ENCODE results near the gene CDAN1.

CDAN1 gene

GRCh38 chr15:42732095-42732827 is 4.7 kb downstream of the CDAN1 start:
- DNase-seq, result no peak

GRCh38 chr15:42731461-42731860 is 5.5 kb downstream of the CDAN1 start:
- DNase-seq, result no peak

GRCh38 chr15:42730536-42730935 is 6.4 kb downstream of the CDAN1 start:
- no peak for DNase-seq

DNA sequence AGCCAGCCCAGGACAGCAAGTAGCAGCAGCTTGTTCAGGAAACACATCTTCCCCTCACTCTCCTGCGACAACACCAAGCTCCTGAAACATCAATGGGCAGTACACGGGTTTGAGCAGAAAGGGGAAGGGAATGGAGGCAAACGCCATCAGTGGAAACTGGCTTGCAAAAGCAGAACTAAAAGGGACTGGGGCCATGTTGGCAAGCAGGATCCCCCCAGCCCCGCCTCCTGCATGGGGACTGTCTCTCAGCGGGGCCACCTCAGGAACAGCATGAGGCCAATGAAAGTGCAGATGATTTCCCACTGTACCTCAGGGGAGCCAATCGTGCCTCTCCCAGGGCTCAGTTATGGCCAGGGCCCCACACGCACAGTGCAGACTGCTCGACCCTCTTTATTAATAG is 6.8 kb downstream of the CDAN1 start:
- DNase-seq, result no peak

- DNase-seq, result no peak
These were observed 7.5 kb downstream of the CDAN1 start for GRCh38 chr15:42729409-42729808.

DNA sequence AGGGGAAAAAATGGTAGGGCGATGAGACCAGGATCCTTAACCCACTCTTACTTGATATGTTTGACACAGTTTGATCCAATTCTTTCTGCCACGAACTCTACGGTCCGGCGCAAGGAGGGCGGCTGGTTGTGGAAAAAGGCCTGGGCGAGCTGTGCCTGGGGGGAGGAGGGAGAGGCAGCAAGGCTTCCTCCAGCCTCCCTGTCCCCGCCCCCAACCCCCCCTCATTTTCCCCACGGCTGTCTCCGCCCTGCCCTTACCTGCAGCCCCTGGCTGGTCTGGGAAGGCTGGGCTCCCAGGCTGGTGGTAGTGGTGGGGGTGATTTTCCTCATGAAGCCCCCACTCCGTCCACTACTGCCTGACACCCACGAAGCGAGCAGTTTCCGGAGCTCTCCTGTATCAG is 8.0 kb downstream of the CDAN1 start:
- DNase-seq, result no peak

DNA sequence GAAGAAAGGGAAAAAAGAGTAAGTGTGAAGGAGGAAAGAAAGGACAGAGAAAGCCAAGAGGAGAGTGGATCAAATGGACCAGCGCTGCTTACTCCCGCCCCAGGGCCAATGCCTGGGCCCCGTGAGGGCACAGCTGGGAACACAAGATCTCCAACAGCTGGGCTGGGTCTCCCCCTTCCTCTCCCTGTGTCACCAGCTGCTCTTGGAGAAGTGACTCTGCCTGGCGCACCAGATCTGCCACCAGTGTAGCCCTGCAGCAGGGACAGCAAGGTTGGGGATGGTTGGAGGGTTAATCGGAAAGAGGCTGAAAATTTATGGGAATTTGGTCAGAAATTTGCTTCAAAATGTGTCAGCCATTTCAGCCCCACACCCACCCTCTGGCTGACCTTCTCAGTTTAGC is 8.4 kb downstream of the CDAN1 start:
- no peak for DNase-seq

DNA sequence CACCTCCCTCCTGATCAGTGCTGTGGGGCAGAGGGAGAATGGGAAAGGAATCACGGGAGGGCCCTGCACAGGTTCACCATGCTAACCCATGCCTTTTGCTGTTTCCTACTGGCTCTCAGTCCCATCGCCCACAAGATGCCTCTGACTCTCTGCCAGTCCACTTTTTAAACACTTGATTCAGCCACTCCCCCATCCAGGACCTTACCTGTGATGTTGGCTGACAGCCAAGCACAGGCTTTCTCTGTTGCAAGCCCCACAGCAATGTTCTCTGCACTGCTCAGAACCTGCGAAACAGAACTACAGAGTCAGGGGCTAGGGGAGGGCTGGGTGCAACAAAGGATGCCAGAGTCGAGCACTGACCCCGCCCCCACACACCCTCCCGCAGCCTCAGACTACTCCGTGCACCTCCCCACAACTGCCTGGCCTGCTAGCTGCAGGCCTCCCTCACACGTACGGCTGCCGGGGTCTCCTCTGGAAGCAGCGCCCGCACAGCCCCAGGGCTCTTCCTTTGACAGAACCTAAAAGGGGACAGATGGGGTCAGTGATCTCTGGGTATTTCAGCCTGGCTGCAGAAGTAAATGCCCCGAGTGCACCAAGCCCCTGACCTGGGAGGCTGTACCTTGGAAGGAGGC is 9.1 kb downstream of the CDAN1 start:
- no peak for DNase-seq

- no peak for DNase-seq
These were observed 10.8 kb downstream of the CDAN1 start for GRCh38 chr15:42726114-42726513.

- no peak for DNase-seq
These were observed 11.5 kb downstream of the CDAN1 start for GRCh38 chr15:42725331-42725903.

- no peak for DNase-seq
These were observed 12.7 kb downstream of the CDAN1 start for GRCh38 chr15:42724276-42724675.

DNA sequence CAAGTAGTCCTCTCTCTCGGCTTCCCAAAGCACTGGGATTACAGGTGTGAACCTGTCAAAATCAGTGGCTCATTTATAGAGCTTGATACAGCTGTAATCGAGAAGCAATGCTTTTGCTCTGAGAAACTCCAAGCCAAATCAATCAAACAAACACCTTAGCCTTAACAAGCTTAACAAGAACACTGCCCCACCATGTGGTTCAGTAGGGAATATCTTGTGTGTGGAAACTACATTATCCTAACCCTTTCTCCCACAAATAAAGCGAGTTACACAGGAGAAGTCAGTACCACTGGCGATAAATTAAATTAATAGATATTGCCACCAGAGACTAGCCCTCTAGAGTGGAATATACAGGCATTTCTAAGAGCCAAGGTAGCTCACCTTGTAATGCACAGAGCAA is 13.9 kb downstream of the CDAN1 start:
- DNase-seq, result no peak

GRCh38 chr15:42721916-42722315 is 15.0 kb downstream of the CDAN1 start:
- no peak for DNase-seq

- no peak for DNase-seq
These were observed 15.9 kb downstream of the CDAN1 start for GRCh38 chr15:42721016-42721415.

- DNase-seq, result no peak
These were observed 16.9 kb downstream of the CDAN1 start for GRCh38 chr15:42720071-42720470.

DNA sequence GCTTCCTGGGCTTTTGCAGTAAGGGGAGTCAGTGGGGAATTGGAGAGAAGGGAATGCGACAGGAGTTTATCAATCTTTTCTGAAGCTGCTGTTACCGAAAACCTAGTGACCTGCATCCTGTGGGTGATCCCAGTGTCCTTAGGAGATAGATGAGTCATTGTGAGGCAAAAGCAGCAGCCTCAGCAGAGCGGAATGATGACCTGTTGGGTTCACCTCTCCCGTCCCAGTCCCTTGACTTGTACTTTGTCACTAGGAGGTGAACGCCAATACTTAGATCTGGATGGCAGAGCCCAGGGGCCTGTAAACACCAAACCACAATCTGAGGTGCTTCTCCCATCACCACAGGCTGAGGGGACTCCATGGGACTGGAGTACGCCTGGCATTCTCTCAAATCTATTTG is 17.9 kb downstream of the CDAN1 start:
- DNase-seq, result no peak

GRCh38 chr15:42716626-42717025 is 20.3 kb downstream of the CDAN1 start:
- no peak for DNase-seq

DNA sequence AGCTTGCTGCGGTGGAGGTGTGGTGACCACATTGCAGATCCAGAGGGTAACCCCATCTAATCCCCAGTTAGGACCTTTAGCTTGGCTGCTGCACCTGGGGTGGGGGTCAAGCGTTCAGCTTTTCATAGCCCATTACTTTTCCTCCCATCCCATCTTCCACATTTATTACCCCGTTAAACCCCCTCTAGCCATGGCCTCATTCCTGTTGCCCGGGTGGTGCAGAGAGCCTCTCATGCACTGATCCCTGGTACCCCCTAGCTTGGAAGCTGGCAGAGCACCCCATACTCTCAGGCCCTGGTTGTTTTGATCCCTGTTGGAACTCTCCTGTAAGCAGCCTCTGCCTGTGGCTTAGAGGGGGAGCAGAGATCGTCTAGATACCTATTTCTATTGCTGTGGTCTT is 20.8 kb downstream of the CDAN1 start:
- no peak for DNase-seq

DNA sequence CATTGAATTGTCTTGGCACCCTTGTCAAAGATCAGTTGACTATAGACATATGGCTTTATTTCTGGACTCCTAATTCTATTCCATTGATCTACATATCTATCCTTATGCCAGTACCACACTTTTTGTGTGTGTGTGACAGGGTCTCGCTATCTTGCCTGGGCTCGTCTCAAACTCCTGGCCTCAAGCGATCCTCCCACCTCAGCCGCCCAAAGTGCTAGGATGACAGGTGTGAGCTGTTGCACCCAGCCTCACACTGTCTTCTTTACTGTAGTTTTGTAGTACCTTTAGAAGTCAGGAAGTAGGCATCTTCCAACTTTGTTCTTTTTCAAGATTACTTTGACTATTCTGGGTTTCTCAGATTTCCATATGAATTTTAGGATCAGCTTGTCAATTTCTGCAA is 24.3 kb downstream of the CDAN1 start:
- no peak for DNase-seq

GRCh38 chr15:42711746-42712145 is 25.2 kb downstream of the CDAN1 start:
- no peak for DNase-seq

- DNase-seq, result no peak
These were observed 26.3 kb downstream of the CDAN1 start for GRCh38 chr15:42710662-42711061.

GRCh38 chr15:42707873-42708544 is 28.9 kb downstream of the CDAN1 start:
- no peak for DNase-seq

DNA sequence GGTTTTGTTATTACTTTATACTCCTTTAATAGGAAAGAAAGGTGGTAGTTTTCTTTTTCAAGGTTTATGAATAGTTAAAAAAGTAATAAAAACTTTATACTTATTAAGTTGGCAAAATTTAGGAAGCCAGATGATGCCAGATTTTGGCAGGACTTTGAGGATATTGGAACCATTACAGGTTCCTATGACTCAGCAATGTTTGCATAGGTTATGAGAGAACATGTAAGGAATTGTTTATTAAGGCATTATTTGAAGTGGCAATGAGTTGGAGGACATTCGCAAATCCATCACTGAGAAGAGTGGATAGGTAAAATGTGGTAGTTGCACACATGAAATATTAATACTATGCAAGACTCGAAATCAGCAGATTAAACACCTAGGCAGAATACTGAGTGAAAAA is 29.9 kb downstream of the CDAN1 start:
- DNase-seq, result no peak

GRCh38 chr15:42705336-42705735 is 31.6 kb downstream of the CDAN1 start:
- no peak for DNase-seq
